HG02610 (cell line): ENCODE data around the gene TSPAN17.

Source experiments
- ATAC-seq: cut with Tn5 transposase; IDR thresholded peaks from one replicate; pipeline ENCODE4 v1.9.1; 2021; ENCODE audit warnings: mild to moderate bottlenecking, moderate library complexity; ENCODE audit not compliant: unreplicated experiment

TSPAN17 gene

GRCh38 chr5:176700239-176700847 lies 53.1 kb downstream of the TSPAN17 start:
- ATAC-seq: no peak

GRCh38 chr5:176702671-176703641 lies 55.7 kb downstream of the TSPAN17 start:
- ATAC-seq: no peak

GRCh38 chr5:176703857-176704256 lies 56.6 kb downstream of the TSPAN17 start:
- no peak for ATAC-seq

- no peak for ATAC-seq
Observed at GRCh38 chr5:176704355-176704754, 57.1 kb downstream of the TSPAN17 start.

GRCh38 chr5:176704817-176705216 lies 57.5 kb downstream of the TSPAN17 start:
- no peak for ATAC-seq
